Glutamatergic neuron (in vitro differentiated cells): ENCODE data around the gene TBX10. TPM values are rescaled to one million over a fixed set of nuclear protein-coding genes. Genes with fewer than 3 reads are reported as not detected.

Source experiments
- DNase-seq: peaks from one replicate; pipeline ENCODE4 v3.0.0; 2022
- H3K27ac Mint-ChIP-seq: one replicate; pipeline ENCODE4 v1.8.0; 2020; ENCODE audit warnings: mild to moderate bottlenecking, mixed read lengths, inconsistent platforms; ENCODE audit not compliant: unreplicated experiment
- H3K27me3 Mint-ChIP-seq: one replicate; pipeline ENCODE4 v1.8.0; 2020; ENCODE audit warnings: mild to moderate bottlenecking, moderate library complexity, mixed read lengths, inconsistent platforms; ENCODE audit not compliant: unreplicated experiment
- H3K36me3 Mint-ChIP-seq: one replicate; pipeline ENCODE4 v1.8.0; 2020; ENCODE audit warnings: mild to moderate bottlenecking, mixed read lengths, inconsistent platforms; ENCODE audit not compliant: unreplicated experiment
- H3K4me1 Mint-ChIP-seq: one replicate; pipeline ENCODE4 v1.8.0; 2020; ENCODE audit warnings: mild to moderate bottlenecking, low read depth, mixed read lengths, inconsistent platforms; ENCODE audit not compliant: unreplicated experiment
- H3K4me3 Mint-ChIP-seq: one replicate; pipeline ENCODE4 v1.8.0; 2020; ENCODE audit warnings: mild to moderate bottlenecking, mixed read lengths, inconsistent platforms; ENCODE audit not compliant: unreplicated experiment
- H3K9me3 Mint-ChIP-seq: one replicate; pipeline ENCODE4 v1.8.0; 2020; ENCODE audit warnings: mild to moderate bottlenecking, moderate library complexity, mixed read lengths, inconsistent platforms; ENCODE audit not compliant: unreplicated experiment
- CTCF ChIP-seq: fragments of 200-600 bp; sonication (generic); IDR thresholded peaks from one replicate; pipeline ENCODE4 v1.5.0; 2021; ENCODE audit not compliant: partially characterized antibody, unreplicated experiment
- total RNA-seq: library from RNA; stranded (reverse); fragmentation: NEBNext Ultra II Directional; extraction: Animal tissue kit (Norgen Biotek cat#: 25700); gene quantifications from one replicate; pipeline ENCODE4 v1.2.1, GENCODE V29; 2021; ENCODE audit not compliant: unreplicated experiment

TBX10 gene
- total RNA-seq, 1 donor from 2014 or later, result not detected

- no peak for TF ChIP-seq CTCF
- Mint-ChIP-seq H3K9me3 (no peaks in the 10 kb centered on the region), H3K4me3 (no peak overlapping the region), H3K4me1 (no peaks in the 10 kb centered on the region), H3K27me3 (peaks cover 3% of the 10 kb centered on the region), H3K27ac (no peak overlapping the region), H3K36me3 (no peaks in the 10 kb centered on the region)
- no peak for DNase-seq
Measured at GRCh38 chr11:67657300-67657699, 17.7 kb upstream of the TBX10 start.

GRCh38 chr11:67656278-67656922 is 16.8 kb upstream of the TBX10 start:
- no peaks in the 10 kb centered on the region for H3K9me3 Mint-ChIP-seq
- TF ChIP-seq CTCF, result no peak
- H3K4me3 Mint-ChIP-seq, result no peak overlapping the region
- no peak for DNase-seq
- no peaks in the 10 kb centered on the region for H3K36me3 Mint-ChIP-seq
- no peak overlapping the region for H3K27ac Mint-ChIP-seq
- no peaks in the 10 kb centered on the region for H3K4me1 Mint-ChIP-seq
- peaks cover 3% of the 10 kb centered on the region for H3K27me3 Mint-ChIP-seq

- no peak for TF ChIP-seq CTCF
- no peak for DNase-seq
- no peaks in the 10 kb centered on the region for H3K36me3 Mint-ChIP-seq
Measured at GRCh38 chr11:67654225-67654624, 14.7 kb upstream of the TBX10 start.

DNA sequence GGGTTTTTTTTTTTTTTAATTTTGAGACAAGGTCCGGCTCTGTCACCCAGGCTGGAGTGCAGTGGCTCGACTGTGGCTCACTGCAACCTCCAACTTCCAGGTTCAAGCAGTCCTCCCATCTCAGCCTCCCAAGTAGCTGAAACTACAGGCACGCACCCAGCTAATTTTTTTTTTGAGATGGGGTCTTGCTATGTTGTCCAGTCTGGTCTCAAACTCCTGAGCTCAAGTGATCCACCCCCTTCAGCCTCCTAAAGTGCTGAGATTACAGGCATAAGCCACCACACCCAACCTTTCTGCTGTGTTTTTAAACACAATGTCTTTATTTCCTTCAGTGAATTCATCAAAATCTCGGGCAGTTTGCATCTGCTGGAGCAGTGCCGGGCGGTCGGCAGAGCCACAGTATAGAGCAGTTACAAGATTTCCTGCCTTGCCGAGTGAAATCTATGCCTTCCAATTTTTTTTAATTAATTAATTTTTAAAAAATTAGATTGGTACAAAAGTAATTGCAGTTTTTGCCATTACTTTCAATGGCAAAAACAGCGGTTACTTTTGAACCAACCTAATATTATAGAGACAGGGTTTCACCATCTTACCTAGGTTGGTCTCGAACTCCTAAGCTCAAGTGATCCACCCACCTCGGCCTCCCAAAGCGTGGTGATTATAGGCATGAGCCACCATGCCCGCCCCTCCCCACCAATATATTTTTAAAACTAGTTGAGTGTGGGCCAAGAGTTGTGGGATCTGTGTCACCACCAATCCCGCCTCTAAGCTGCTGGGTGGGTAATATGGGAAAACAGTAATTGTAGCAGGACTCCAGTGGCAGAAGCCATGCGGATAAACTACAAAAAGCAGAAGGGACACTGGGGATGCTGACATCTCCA is 13.6 kb upstream of the TBX10 start:
- Mint-ChIP-seq H3K27ac (no peak overlapping the region), H3K27me3 (peaks cover 2% of the 10 kb centered on the region)

More at GRCh38 chr11:67654225-67654624, 14.7 kb upstream of the TBX10 start:
- H3K9me3 Mint-ChIP-seq, result no peaks in the 10 kb centered on the region
- H3K4me3 Mint-ChIP-seq, result no peak overlapping the region
- no peak overlapping the region for H3K27ac Mint-ChIP-seq
- H3K27me3 Mint-ChIP-seq, result peaks cover 2% of the 10 kb centered on the region
- no peaks in the 10 kb centered on the region for H3K4me1 Mint-ChIP-seq

More for the DNA sequence above, 13.6 kb upstream of the TBX10 start:
- Mint-ChIP-seq H3K4me3 (no peak overlapping the region), H3K36me3 (no peaks in the 10 kb centered on the region), H3K4me1 (no peaks in the 10 kb centered on the region), H3K9me3 (no peaks in the 10 kb centered on the region)
- TF ChIP-seq CTCF, result no peak
- DNase-seq, result no peak
